NCI-H345 (cell line): Measurements from ENCODE around the gene BMS1.
"Not testable (repeated sequence)": the region's sequence is repeated elsewhere in the genome, so short reads cannot be mapped to it uniquely, and the experiment has no call there.

Experiments used
- DNase-seq: peaks from one replicate; lab custom pipeline; 2025; lab: John Stamatoyannopoulos, UW

The BMS1 gene

DNA sequence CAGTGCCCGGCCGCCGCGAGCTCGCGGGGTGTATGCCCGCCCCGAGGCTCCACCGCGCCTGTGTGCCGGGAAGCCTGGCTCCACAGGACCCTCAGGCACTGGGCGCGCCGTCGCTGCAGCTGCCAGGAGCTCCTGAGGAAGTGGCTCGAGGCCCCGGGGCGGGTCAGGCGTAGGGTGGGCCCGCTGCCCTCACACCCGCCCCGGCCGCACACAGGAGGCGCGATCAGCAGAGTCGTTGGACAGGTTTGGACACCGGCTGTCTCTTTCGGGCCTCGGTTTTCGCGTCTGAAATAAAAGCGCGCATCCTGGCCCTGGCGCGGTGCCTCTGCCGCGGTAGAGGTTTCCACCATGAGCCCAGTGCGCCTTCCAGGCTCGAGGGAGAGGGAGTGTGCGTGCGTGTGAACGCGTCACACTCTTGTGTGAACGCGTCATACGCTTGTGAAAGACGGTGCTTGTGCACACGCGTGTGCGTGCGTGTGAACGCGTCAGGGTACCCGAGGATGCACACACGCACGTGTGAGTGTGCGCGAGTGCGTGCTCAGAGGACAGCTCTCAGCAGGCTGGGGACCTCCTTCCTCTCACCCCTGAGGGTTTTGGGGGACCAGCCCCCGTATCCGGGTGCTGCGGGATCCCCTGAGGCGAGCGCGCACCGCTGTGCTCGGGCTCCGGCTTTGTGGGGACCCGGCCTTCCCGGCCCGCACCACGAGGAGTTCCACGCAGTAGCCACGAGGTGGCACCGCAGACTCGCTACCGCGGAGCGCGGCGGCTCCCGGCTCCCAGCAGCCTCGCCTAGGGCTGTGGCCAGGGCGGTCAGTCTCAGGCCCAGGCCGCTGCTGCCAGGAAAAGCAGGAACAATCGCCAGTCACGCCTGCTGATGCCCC is 83.8 kb downstream of the BMS1 start:
- DNase-seq: peak; percentile 53

DNA sequence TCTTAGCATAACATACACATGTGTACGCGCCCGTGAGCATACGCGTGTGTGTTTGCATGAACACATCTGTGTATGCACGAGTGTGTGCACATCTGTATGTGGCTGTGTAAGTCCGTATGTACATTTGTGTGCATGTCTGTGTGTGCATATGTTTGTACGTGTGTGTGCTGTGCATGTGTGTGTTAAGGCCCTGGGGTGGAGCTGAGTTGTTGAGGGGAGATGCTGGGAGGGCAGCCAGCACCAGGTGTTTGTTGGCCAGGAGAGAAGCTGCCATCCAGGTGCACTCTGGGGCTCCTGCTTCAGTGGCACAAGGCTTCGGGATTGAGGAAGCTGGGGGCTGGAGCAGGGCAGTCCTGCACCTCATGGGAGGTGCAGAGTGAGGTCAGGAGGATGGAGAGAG is 85.0 kb downstream of the BMS1 start:
- no peak for DNase-seq

DNA sequence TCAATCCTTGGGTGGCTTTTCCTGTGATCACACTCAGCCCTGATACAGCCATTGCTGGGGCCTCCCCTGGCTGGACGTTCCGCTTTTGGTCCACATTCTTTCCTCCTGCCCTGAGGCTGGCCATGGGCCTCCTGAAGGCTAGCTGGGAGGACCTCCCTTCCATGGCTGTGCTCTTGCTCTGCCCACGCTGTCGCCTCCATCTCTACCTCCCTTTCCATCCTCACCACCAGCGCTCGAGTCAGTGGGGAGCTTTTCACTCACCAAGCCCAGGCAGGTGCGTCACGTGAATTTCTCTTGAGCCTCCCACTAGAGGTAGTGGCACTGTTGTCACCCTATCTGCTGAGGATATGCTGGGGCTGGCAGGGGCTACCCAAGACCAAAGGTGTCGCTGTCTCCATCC is 85.9 kb downstream of the BMS1 start:
- no peak for DNase-seq

DNA sequence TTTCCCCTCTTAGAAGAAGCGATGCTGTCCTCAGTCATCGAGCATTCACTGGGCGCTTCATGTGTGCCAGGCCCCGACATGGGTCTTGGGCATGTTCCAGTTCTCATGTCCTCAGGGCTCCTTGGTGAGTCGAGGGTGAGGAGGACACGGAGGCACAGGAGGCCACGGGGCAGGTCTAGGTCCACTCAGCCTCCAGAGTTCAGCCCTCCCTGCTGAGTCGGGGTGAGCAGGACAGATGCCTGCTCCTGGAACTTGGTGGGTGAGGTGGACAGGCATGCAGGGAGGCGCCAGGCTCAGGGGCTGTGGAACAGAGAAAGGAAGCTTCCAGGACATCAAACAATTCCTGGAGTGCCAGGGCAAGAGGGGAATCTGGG is 87.4 kb downstream of the BMS1 start:
- no peak for DNase-seq

DNA sequence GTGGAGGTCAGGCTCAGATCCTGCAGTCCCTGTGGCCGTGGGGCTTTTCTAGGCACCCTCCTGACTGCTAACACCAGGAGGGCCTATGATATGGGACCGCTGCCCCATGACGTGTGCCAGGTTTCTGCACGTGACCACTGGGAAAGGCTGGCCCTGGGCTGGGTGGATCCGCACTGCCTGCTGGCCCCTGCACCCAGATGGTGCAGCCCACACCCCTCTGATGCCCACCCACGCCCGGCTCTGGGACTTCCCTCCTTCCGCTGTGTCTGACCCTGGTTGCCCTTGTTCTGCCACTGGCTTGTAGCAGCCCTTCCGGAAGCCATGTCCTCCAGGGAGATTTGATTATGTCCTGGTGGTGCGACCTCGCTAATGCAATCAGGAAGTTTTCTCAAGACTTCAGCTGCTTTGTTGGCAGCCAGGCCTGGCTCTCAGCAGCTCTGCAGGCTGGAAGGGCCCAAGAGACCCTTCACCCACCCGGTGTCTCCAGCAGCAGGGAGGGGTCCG is 88.6 kb downstream of the BMS1 start:
- DNase-seq: not testable (repeated sequence)

DNA sequence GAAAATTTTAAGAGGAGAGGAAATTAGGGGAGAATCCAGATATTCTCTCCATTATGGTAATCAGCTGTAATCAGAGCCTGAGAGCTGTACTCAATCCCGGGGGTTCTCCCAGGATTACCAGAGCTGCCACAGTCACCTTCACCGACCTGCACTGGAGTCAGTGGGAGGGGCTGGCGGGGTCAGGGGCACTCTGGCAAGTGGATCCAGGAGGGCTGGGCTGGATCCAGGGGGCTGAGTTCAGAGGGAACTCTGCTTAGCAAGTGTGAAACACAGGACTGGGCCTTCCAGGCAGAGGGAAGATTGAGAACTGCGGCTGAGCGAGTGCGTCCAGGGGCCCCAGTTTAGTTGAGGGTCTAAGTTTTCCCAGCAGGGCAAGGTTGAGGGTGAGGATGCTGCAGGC is 89.2 kb downstream of the BMS1 start:
- DNase-seq: no peak

DNA sequence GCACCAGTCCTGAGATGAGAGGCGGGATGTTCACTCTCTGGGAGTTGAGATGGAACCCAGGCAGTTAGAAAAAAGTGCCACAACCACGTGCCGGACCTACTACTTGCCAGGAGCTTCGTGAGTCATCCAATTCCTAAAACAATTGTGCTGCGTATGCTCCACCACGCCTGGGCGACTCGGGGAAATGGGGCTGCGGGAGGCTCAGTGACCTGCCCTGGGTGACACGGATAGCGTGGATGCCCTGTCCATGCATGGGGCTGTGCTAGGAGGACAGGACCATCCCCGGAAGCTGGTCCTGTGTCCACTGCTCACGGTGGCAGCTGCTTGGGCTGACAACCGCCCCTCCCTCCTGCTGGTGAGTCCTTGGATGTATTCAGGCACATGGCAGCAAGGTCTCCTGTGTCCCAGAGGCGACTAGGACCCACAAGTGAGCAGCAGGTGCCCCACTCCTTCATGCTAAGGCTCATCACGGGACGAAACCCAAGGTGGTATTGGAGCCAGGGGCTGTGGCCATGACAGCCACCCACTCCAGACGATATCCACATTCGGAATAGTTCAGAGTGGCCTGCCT is 90.4 kb downstream of the BMS1 start:
- DNase-seq: no peak

DNA sequence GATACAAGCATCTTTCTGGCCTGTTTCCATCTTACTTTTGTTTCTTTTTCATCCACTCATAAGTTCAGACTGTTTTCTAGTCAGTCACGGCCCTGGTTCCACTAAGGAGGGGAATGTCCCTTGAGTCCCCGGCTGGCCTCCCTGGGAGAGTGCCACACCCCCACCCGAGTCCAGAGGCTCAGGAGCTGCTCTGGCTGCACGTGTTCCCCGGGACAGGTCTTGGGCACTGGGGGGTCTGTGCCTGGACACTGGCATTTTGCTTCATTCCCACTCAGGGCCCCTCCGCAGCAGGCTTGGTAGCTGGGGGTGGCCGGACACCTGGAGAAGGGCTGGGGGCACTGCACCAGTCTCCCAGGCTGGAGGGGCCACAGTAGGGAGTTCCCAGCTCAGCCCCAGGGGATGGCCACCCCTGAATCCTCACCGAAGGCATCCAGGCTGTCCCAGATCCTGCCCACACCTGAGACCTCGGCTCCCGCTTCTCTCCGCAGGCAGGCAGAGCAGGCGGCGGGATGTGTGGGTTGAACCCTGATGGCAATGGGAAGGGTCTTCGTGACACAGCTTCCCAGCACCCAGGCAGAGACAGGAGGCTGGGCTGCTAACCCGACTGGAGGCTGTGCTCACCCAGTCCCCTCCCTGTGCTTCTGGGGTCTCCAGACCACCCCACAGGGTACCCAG is 92.3 kb downstream of the BMS1 start:
- DNase-seq: no peak

DNA sequence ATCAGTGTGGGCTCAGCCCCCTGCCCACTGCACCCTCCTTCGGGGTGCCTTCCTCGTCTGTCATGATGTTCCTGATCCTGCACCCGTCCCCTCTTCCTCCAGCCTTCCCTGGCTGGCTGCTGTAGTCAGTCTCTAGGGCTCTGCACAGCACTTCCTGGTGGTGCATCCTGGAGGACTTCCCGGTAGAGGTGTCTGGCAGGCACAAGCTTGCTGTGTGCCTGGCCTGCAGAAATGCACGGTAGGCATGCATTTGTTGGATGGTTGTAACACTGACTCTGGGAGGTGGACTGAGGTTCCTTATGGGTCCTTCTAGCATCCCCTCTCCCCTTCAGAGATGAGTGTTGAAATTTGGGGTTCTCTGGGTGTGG is 92.8 kb downstream of the BMS1 start:
- no peak for DNase-seq

DNA sequence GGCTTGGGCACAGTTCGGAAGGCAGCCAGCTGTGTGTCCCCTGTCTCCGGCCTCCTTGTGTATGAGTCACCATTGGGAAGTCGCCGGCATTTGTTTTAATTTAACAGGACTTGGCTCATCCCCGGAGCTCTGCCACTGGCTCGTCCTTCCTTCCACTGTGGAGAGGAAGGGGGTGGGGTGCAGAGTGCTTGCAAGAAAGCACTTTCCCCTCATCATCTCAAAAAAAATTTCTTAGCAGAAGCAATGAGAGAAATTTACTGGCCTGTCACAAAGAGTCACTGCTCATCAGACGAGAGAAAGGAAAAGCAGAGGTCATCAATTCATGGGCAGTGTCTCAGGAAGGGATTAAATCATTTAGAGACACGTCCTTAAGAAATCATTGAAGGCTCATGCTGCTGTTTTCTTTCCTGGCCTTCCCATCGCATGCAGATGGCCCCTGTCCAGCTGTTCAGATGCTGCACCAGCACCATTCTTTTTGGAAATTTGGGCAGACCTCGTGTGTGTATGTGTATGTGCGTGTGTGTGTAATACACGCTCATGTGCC is 93.3 kb downstream of the BMS1 start:
- DNase-seq: no peak

DNA sequence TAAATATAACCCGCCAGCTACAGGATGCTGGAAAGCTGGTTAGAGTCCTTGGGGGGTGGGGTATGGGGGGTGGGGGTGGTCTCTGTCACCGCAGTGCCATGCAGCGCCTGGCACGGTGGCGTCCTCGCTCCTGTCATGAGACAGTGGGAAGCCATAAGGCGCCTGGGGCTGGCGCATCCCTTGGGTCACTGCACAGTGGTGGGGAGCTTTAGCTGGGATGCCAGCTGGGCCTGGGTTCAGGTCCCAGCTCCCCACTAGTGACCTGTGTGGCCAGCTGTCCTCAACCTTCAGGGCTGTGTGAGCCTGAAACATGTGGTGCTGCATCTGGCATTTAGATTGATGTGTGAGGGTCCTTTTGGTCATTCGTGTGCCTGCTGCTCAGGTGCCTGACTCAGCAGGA is 93.9 kb downstream of the BMS1 start:
- no peak for DNase-seq

DNA sequence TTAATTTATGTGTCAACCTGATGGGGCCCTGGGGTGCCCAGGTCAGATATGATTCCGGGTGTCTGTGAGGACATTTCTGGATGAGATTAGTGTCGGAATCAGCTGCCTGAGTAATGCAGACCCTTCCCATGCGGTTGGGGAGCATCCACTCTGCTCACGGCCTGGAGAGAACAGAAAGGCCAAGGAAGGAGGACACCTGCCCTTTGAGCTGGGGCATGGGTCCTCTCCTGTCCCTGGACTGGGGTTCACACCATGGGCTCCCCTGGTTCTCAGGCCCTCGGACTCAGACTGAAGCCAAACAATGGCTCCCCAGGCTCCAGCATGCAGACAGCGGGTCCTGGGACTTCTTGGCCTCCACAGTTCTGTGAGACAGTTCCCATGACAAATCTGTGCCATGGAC is 94.3 kb downstream of the BMS1 start:
- no peak for DNase-seq

DNA sequence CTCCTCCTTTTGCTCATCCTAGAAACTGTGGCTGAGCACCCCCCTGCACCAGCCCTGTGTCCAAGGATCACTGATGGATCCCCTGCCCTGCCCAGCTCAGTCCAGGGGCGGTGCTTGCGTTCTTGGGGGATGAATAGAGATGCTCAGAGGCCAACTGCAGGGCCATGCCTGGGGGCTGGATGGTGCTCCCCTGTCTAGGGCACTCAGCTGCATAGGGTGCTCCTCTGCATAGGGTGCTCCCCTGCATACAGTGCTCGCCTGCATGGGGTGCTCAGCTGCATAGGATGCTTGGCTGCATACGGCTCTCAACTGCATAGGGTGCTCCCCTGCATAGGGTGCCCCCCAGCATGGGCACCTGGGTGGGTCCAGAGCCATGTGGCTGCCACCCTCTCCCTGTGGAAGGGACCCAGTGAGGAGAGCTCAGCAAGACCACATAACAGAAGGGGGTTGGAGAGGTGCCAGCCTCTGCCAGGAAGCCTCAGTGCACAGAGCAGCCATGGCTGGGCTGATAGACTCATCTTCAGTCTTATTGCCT is 95.0 kb downstream of the BMS1 start:
- no peak for DNase-seq

DNA sequence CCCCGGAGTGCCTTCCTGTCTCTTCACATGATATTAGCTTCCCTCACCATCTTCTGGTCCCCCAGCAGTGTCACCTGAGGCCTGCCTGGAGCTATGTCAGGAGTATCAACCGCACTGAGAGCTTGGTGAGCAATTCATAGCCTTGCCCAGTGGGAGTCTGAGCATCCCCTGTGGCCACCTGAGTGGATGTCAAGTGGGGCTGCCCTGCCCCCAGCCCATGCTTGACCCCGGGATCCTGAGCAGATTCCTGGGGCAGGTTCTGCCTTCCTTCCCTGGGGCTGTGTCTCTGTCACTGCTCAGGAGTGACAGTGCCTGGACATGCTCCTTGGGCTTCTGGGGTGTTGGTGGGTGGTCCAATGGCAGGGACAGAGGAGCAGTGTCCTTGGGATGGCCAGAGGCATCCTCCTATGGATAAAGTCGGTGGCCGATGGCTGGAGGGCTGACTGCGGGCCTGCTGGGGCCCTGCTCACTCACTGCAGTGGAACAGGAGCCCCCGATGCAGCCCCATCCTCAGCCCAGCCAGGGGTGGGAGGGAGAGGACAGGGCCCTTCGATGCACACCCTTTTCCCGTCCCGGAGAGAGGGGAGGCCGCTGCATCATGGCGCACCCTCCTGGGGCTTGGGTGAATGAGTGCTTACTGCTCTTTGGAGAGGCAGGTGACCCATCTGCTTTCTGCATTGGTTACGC is 95.7 kb downstream of the BMS1 start:
- no peak for DNase-seq

DNA sequence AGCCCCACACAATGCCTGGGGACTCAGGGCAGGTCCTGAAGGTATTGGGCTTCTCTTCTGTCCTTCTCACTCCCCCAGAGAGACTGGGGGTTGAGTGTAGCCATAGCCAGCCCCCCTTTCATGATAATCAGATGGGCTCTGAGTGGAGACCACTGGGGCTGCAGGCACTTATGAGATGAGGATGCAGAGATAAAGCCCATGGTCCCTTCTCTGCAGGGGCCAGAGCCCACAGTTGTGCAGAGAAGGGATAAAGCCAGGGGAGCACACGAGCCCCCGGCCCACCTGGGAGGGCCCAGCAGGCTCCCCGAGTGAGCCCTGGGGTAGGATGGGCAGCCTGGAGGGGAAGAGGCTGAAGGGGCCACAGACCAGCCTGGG is 96.2 kb downstream of the BMS1 start:
- no peak for DNase-seq

DNA sequence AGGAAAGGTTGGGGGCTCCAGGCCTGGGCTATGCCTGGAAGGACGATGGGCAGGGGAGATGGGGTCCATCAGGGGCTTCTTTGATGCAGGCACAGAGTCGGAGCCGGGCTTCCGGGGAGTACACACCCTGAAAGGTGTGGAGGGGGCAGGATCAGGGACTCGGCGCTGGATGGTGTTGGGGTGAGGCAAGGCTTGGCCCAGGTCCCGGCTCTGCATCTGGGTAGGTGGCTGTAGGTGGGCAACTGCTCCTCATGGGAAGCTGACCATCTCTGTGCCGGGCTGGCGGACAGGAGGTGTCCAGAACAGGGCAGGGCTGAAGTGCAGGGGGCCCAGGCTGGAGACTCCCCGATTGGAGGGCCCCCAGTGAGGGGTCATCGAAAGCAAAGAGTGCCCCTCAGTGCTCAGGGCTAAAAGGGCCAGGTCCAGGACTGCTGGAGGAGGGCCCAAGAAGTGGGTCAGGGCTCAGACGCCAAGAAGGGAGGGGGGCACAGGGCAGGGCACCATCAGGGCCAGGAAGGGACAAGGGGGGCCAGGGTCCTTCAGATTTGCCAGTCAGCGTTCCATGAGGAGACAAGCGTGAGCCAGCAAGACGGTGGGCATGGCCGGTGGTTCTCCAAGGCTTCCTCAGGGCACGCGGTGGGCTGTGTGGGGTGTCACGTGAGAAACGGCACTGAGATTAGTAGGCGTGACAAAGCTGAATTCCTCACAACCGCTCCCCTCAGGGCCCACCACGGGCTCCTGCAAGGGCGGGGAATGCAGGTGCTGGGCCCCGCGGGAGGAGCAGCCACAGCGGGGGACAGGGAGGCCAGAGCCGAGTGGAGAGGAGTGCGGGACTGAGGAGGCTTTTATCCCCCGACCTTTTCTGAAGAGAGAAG is 97.0 kb downstream of the BMS1 start:
- no peak for DNase-seq

DNA sequence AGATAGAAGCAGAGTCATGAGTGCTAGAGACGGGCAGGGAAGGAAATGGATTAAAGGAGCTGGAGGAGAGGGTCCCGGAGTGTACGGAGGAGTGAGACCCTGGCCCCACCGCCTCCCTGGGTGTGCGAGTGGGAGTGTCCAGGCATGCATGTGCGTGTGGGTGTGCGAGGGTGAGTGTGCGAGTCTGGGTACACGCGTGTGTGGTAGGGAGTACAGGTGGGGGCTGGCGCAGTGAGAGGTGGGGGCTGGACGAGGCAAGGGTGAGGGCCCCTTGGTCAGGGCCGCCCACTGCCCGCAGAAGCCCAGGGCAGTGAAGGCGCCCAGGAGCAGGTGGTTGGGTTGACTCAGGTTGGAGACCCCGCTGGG is 97.6 kb downstream of the BMS1 start:
- DNase-seq: no peak

DNA sequence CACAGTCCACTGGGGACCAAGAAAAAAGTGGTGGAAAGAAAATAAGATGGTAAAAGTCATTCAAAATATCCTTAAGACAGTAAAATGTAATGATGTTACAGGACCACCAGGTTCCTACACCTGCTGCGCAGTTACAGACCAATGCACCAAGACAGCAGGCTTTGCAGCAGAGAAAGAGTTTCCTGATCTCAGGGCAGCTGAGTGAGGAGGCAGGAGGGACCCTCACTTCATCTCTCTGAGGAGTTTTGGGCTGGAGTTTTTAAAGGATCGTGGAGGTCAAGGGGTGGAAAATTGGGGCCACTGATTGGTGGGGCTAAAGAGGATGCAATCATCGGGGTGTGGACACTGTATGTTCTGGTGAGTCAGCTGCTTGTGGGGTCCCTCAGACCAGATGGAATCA is 100.0 kb downstream of the BMS1 start:
- DNase-seq: no peak
